Activated CD4-positive, alpha-beta T cell treated with anti-CD3 and anti-CD28 coated beads, Interleukin-2, Interleukin-4, amounts not matched to agents 100 ng/mL and 50 ng/mL, durations not matched to agents 16 hours and 8 hours (primary cell): ENCODE data around the gene ABCC4.
"Not testable (repeated sequence)": the region's sequence is repeated elsewhere in the genome, so short reads cannot be mapped to it uniquely, and the experiment has no call there.

ENCODE experiments used
- DNase-seq: peaks from one replicate; pipeline ENCODE4 v3.0.0-alpha.2; 2020; ENCODE audit warnings: low spot score

ABCC4 gene

DNA sequence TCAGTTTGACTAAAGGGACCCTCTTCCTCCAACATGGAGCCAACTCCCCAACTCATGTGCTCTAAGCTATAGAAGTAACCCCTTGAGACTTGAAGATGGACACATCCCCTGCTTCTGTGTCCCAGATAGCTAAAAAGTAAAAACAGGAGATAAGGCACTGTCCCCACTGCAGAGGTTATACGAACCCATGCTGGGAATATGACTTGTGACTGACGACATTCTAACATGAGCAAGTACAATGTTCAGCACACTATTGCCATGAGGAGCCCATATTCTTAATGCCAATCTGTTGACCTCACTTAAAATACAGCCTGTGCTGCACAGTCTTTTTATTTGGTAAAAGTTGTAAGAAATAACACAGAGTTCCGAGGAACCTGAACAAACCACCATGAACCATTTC, 71.4 kb downstream of the ABCC4 start:
- no peak for DNase-seq

DNA sequence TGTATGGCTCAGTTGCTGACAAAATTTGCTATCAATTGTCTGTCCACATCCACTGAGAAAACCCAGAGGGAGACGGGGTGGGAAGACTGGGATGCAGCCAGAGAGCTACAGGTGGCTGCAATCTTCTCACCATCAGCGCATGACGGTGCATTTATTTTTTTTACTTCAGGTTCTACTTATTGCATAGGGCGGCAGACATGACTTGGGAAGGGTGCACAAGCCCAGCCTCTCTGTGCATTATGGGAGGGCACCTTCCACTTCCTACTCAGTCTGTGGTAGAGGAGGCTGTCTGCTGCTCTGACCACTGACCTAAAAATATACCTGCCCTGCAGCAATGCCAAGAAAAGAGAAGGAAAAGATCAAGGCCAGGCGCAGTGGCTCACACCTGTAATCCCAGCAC, 73.1 kb downstream of the ABCC4 start:
- DNase-seq, result no peak

GRCh38 chr13:95226932-95227695, 74.1 kb downstream of the ABCC4 start:
- peak; percentile 40 for DNase-seq

GRCh38 chr13:95226476-95226875, 74.8 kb downstream of the ABCC4 start:
- no peak for DNase-seq

DNA sequence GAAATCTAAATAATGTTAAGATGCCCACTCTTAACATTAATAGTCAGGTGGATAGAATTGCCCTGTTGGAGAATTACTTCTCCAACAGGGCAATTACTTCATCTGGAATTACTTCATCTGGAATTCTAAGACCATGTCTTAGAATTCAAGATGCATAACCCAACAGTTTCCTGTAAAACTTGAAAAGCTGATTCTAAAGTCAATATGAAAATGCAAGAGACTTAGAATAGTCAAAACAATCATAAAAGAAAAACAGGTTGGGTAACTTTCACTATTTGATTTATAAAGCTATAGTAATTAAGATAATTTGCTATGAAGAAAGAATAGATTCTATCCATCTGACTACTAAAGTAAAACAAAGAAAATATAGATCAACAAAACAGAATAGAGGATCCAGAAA, 75.2 kb downstream of the ABCC4 start:
- no peak for DNase-seq

- DNase-seq, result no peak
Measured at GRCh38 chr13:95224064-95224463, 77.2 kb downstream of the ABCC4 start.

DNA sequence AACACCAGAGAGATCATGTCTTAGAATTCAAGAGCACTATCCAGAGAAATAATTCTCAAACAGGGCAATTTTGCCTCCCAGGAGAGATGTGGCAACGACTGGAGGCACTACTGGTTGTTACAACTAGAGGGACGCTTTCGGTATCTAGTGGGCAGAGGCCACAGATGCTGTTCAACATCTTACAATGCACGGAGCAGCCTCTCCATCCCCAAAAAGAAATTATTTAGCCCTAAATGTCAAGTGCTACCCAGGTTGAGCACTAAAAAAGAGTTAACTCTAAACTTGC, 78.6 kb downstream of the ABCC4 start:
- no peak for DNase-seq

- no peak for DNase-seq
Measured at GRCh38 chr13:95221971-95222732, 79.1 kb downstream of the ABCC4 start.

DNA sequence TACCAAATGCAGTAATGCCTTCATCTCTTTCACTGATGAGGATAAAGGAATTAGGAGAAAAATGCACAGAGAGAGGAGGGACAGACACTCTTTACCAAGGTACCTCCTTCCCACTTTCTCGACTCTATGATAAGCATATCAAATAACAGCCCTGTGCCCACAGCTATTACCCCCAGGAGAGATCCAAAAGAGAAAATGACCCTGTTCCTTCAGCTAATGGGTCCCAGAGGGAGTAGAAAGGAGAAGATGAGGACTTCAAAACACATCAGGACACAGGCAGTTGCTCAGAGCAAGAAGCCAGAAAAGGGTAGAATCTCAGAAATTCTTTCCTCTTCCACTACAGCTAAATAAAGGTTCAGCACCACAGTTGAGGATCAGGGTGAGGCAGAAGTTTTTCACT, 80.6 kb downstream of the ABCC4 start:
- no peak for DNase-seq

- DNase-seq, result no peak
Measured at GRCh38 chr13:95217920-95218830, 83.1 kb downstream of the ABCC4 start.

DNA sequence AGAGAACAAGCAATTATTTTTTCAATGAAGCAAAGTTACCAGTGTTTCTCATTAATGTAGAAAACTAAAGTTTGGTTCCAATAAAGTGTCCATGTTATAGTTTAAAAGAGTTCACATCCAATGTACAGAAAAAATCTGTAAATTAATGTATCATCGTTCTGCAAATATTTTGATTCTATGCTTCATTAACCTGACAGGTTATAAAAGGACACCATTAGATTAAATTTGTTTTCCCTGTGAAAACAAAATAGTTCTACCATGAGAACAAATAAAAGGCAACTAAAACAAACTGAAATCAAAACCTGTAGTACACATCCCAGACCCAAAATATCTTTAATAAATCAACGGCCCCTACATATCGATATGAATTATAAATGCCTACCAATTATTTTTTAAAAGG, 85.1 kb downstream of the ABCC4 start:
- DNase-seq, result no peak

DNA sequence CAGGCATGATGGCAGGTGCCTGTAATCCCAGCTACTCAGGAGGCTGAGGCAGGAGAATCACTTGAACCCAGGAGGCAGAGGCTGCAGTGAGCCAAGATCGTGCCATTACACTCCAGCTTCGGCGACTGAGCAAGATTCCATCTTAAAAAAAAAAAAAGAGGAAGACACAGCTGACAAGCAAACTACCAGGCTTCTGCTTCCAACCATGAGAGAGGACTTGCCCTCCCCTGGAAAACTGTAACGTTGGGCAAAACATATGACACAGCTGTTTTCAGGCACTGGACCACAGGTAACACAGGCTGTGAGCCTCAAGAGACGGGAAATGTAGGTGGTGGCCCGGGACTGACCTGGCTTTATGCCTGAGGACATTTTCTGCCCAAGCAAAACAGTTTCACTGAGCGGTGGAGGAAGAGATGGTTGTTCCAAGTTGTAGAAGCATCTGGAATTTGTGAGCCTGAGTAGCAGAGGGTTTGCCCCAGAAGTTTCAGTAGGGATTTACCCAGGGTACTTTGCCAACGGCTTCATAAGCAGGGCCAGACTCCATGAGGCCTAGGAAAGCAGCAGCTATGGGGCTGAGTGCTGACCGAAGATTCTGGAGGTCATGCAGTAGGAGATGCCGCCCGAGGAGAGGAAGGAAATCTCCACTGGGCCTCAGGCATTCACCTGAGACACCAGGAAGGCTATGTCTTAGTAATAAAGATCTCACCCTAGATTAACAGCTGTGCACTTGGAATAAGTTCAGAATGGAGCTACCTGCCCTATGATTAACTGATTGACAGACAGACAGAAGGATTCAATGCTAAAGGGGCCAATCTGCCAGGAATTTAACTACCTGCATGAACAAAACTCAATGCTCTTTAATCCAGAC, 88.0 kb downstream of the ABCC4 start:
- no peak for DNase-seq

DNA sequence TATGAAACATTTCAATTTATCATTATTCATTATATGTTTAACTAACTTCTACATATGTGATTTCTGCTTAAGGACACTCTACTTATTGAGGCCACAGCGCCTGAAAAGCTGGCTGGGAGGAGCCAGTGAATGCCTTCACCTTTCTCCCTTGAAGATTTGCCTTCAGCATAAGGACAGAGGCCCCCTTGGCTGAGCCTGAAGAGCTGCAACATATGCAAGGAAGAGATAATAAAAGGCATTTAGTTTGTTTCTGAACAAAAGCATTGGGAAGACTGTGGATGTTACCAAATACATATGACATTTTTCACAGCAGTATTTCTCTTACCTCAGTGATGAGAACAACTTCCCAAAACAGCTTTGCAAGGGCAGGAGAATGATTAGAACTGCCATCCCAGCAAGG, 92.1 kb downstream of the ABCC4 start:
- no peak for DNase-seq

DNA sequence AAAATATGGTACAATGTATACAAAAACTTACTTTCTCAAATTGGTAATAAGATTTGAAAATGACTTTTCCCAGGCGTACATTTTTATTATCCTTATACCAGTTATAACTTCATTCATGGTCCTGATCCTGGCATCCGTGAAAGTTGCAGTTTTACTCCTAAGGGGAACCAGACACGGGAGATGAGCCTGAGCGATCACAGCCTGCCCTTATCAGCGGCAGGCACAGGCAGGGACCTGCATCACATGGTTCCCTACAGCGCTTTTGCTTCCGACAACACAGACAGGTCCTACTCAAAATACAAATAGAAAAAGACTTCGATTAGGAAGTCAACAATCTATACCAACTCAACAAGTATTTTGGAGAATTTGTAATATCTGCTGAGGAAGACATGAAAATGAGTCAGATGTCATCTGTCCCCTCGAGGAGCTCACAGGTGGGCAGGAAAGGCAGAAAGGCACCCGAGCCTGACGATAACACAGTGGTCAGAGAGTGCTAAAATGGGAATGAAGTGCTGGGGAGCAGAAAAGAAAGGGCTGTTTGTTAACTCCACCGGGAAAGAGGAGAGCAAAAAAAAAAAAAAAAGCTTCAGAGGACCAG, 93.4 kb downstream of the ABCC4 start:
- no peak for DNase-seq

- no peak for DNase-seq
Measured at GRCh38 chr13:95206116-95206515, 95.1 kb downstream of the ABCC4 start.

DNA sequence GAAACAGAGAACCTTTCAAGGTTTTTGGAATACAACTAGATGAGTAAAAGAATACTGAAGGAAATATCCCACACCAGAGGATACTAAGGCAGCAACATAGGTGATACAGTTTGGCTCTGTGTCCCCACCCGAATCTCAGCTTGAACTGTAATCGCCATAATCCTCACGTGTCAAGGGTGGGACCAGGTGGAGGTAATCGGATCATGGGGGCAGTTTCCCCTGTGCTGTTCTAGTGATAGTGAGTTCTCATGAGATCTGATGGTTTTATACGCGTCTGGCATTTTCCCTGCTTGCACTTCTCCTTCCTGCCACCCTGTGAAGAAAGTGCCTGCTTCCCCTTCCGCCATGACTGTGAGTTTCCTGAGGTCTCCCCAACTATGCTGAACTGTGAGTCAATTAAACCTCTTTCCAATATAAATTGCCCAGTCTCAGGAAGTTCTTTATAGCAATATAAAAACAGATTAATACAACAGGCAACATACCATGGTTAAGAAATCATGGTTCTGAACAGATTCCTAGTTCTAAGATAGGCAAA, 97.0 kb downstream of the ABCC4 start:
- DNase-seq, result no peak

DNA sequence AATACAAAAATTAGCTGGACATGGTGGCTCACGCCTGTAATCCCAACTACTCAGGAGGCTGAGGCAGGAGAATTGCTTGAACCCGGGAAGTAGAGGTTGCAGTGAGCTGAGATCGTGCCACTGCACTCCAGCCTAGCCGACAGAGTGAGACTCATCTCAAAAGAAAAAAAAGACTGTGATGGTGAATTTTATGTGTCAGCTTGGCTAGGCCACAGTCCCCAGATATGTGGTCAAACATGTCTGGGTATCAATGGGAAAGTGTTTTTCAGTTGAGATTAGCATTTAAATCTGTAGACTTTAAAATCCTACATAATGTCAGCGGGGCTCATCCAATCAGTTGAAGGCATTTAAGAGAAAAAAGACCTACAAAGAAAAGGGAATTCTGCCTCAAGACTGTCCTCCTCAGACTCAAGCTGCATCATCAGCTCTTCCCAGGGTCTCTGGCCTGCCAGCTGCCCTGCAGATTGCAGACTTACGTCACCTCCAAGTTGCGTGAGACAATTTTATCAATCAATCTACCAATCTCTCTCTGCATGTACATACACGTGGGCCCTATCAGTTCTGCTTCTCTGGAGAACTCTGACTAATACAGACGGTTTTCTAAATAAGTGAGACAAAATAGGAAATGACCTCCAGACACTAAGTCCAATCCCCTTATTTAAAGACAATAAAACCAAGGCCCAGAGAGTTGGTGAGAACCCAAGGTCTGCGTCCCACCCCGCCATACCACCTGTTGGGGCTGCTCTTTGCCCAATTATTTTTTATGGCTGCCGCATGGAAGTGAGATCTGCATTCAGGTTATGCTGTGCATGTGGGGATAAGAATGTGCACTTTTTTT, 99.2 kb downstream of the ABCC4 start:
- DNase-seq, result no peak

GRCh38 chr13:95200386-95200957, 100.8 kb downstream of the ABCC4 start:
- DNase-seq, result not testable (repeated sequence)

DNA sequence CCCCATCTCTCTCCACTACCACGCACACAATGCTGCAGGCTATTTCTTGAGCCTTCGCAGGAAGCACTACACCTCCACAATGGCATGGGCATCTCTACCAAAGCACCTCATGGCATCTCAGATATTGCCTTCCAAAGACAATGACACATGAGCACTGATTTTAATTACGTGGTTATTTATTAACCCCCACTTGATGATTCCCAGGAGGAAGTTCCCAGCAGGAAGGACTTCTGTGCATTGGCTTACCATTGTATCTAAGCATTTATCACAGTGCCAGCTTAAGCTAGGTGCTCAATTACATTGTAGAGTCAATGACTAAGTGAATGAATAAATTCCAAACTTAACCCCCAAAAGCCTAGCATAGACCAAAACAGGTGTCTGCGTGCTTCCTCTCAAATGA, 101.4 kb downstream of the ABCC4 start:
- DNase-seq, result no peak

DNA sequence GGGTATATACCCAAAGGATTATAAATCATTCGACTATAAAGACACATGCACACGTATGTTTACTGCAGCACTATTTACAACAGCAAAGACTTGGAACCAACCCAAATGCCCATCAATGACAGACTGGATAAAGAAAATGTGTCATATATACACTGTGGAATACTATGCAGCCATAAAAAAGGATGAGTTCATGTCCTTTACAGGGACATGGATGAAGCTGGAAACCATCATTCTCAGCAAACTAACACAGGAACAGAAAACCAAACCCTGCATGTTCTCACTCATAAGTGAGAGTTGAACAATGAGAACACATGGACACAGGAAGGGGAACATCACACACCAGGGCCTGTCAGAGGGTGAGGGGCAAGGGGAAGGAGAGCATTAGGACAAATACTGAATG, 102.6 kb downstream of the ABCC4 start:
- DNase-seq, result not testable (repeated sequence)
